GM23338 (cell line): ENCODE data around the gene FBXO28.

Experiments used
- CREB1 ChIP-seq: fragments of 250-450 bp; sonication (Bioruptor Pico); IDR thresholded peaks from 2 replicates; pipeline ENCODE4 v1.5.0; 2020; ENCODE audit warnings: low read depth, mild to moderate bottlenecking, moderate library complexity
- CTCF ChIP-seq, 2 experiments: fragments of 200-600 bp in 1 of 2; sonication (generic) in 1 of 2; conservative IDR thresholded peaks; 2 replicates each; pipeline versions ENCODE4 v1.5.1 to v1.6.1; 2016 to 2017; ENCODE audit warnings: antibody characterized with exemption in 2 of 2, low read depth in 2 of 2, mild to moderate bottlenecking in 2 of 2, moderate library complexity in 1 of 2
- ETS1 ChIP-seq: IDR thresholded peaks from 2 replicates; pipeline ENCODE4 v1.6.1; 2016; ENCODE audit warnings: antibody characterized with exemption
- EZH2 ChIP-seq: fragments of 200-600 bp; sonication (generic); IDR thresholded peaks from one replicate; pipeline ENCODE4 v1.8.0; 2017; ENCODE audit warnings: antibody characterized with exemption, mild to moderate bottlenecking, low read depth; ENCODE audit not compliant: unreplicated experiment
- EZH2phosphoT487 ChIP-seq: fragments of 200-600 bp; sonication (generic); IDR thresholded peaks from one replicate; pipeline ENCODE4 v1.8.1; 2018; ENCODE audit warnings: antibody characterized with exemption; ENCODE audit not compliant: unreplicated experiment
- JUNB ChIP-seq: IDR thresholded peaks from one replicate; pipeline ENCODE4 v1.6.1; 2016; ENCODE audit warnings: antibody characterized with exemption; ENCODE audit not compliant: unreplicated experiment
- POLR2AphosphoS5 ChIP-seq: IDR thresholded peaks from 2 replicates; pipeline ENCODE4 v1.6.1; 2016; ENCODE audit warnings: antibody characterized with exemption, low read depth
- REST ChIP-seq: IDR thresholded peaks from one replicate; pipeline ENCODE4 v1.6.1; 2018; ENCODE audit warnings: antibody characterized with exemption; ENCODE audit not compliant: unreplicated experiment
- STAT1 ChIP-seq: IDR thresholded peaks from one replicate; pipeline ENCODE4 v1.6.1; 2016; ENCODE audit warnings: antibody characterized with exemption; ENCODE audit not compliant: unreplicated experiment

GRCh38 chr1:224180783-224181452, 67.0 kb downstream of the FBXO28 start:
- TF ChIP-seq POLR2AphosphoS5, result no peak
- no peak for TF ChIP-seq CTCF (conservative IDR thresholded peaks at IDR 0.05; ENCODE audit: low read depth in 2 of 2)
- TF ChIP-seq JUNB, result no peak
- no peak for TF ChIP-seq REST
- no peak for TF ChIP-seq CREB1 (CRISPR knock-in tag)
- TF ChIP-seq STAT1, result no peak
- TF ChIP-seq EZH2, result no peak
- no peak for TF ChIP-seq EZH2phosphoT487
- no peak for TF ChIP-seq ETS1
